ENCODE data around the gene CXorf65.

Gene CXorf65

DNA sequence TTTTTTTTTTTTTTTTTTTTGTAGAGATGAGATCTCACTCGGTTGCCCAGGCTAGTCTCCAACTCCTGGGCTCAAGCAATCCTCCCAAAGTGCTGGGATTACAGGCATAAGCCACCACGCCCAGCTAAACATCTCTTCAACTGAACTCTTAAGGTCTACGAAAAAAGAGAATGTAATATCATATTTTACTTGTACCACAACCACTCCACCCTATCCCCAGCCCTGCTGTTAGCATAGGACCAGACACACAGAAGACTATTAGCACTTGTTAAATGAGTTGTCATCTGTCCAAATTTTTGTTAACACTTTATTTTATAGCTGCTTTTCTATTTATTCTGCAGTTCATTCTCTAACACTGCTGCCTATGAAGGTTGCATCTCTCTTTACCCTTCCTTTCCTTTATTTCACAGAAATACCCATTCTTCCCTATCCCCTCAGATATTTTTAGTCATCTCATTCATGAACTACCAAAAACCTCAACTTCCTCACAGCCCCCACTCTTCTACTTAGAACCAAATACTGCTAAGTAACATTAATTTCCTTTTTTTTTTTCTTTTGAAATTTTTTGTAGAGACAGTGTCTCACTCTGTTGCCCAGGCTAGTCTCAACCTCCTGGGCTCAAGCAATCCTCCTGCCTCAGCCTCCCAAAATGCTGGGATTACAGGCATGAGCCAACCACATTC is 48.6 kb downstream of the CXorf65 start:
- no peak for DNase-seq

DNA sequence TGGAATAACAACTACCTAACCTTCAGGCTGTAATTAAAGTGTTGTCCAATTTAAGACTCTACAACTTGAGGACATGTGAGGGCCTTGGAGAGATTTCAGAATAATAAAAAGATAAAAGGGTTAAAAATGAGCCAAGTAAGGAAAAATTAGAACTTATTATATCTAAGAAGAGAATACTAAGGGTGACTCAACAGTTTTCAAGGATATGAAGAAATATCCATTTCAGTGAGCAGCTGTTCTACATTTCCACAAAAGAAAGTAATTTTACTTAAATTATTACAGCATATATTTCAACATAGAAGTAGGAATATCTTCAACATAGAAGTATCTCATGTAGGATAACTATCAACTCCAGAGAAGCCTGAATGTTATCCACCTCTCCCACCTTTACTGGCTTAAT is 49.7 kb downstream of the CXorf65 start:
- no peak for DNase-seq

All from NCI-H2081 treated with DMSO at 0.1 percent for 48 hours (cell line).